Embryonic facial prominence (tissue), 1 donor: ENCODE results near the gene PKNOX2.
A peak's percentile ranks its signal among the peaks of the same experiment; 100 is the strongest.

ENCODE experiments used
- DNase-seq: peaks from one replicate; pipeline ENCODE4 v3.0.0-alpha.2; 2016; ENCODE audit errors: extremely low spot score

The PKNOX2 gene

DNA sequence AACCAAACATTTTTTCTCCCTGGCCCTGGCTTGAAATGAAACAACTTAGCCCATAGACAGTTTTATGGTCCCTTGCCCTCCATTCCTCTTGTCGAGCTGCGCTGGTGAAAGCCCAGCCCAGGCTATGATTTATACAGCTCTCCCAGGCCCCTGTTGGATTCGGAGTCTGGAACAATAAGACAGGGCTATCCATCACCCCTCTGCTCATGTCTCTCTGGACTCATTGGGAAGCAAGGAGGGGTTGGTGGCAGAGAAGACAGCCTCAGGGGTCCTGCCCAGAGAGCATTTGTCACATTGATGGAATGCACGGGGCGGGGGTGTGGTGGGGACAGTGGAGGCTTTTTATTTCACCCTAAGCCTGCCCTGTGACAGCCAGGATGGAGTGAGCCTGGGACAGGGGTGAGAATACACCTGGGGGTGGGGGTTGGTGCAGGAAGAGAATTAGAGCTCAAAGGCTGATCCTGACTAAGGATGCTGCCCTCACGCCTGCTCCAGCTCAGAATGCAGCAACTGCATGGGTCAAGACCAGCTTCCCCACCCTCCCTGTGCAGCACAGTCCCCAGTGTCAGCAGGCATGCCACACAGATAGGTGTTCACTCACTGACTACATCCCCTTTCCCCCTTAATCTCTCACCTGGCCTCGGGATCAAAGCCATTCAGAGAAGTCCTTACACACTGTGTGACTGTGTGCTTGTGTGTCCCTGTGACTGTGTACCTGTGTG is 10.0 kb upstream of the PKNOX2 start:
- DNase-seq: no peak

DNA sequence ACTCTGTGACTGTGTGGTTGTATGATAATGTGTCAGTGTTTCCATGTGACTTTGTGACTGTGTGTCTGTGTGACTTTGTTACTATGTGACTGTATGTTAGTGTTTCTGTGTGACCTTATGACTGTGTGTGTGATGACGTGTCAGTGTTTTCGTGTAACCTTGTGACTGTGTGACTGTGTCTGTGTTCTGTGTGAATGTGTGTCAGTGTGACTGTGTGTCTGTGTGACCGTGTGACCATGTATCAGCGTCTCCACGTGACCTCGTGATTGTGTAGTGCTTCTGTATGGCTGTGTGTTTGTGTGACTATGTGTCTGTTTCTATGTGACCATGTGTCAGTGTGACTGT is 9.5 kb upstream of the PKNOX2 start:
- DNase-seq: no peak

DNA sequence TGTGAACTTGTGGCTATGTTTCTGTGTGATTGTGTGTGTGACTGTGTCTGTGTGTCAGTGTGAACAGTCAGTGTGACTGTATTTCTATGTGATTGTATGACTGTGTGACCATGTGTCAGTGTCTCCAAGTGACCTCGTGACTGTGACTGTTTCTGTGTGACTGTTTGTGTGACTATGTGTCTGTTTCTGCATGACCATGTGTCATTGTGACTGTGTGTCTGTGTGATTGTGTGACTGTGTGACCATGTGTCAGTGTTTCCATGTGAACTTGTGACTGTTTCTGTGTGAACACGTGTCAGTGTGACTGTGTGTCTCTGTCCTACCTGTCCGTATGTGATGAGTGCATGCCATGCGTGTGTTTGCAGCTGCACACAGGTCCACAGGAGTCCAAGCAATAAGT is 8.8 kb upstream of the PKNOX2 start:
- DNase-seq: no peak

DNA sequence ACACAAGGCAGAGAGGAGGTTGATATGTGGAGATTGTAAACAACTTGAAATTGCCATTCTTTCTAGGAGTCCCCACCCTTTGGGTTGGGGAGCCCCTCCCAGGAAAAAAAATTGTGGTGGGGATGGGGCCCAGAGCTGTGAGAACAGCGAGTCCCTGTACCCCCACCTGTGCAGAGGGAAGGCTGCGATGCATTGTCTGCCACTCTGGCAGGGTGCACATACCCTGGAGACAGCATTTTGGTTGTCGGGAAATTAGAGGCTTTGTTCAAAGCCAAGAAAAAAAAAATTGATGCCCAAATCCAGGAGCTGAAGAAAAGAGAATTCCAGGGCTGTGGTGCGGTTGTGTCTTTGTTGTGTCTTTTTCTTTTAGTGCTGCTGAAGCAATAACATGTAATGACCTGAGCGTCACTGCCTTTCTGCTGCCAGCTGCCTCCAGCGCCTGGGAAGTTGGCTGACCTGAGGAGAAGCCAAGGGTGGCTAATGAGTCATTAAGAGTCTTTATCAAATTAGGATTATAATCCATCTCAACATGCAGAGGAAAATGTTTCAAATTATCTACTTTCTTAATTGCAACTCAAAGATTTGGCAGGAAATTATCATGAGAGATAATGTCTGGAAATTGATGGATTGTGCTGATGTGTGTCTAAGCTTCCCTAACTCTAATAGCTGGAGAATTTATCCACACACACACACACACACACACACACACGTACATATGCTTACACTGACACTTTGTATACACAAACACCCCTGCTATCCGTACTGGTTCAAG is 8.0 kb upstream of the PKNOX2 start:
- no peak for DNase-seq

DNA sequence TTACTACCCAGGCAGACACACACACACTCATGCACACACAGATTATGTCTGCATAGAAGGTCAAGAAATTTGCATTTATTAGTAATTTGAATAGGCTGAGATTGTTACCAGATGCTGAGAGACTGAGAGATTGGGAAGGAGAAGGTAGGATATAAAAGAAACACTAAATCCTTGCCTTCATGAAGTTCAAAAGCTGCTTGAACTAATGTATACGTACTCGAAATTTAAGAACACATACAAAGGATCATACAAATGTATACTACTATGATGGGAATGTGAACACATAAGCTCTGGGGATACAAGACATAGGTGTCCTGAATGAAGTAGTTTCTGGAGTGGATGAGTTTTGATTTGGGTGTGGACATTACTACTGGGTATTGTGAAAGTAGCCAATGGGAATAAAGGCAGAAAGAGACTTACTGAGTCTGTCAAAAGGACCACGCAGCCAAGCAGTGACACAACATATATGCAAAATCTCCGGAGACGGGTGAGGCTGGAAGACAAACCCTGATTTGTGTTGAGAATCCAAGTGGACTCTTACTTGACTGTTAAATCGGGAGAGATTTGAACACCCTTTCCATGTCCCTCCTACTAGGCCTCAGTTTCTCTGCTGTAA is 7.3 kb upstream of the PKNOX2 start:
- no peak for DNase-seq

DNA sequence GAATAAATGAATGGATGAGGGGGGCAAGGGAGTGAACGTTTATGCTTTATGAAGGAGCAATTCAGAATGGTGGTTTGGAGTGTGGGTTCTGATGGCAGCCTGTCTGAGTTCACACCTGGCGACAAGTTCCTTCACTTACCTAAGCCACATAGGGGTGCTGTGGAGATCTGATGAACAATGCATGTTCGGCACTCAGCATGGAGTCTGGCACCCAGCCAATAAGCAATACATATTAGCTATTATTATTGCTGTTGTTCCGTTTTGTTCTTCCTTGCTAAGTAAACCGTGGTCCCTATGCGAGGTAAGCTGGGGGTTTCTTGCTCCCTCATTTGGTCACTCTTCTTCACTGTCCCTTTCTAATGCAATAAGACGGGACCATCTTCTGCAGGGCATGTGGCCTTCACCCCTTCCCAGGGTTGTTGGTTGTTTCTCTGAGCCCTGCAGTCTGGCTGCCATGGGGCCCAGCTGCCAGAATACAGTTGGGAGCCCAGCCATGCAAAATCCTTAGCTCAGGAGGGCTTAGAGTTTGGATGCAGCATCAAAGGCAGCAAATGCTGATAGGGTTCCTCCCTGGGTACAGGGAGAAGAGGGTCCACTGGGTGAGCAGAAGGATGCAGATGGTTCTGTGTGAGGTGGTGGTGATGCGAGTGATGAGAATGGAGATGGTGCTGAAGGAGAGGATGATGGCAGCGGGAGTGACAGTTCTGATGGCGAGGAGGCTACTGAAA is 6.4 kb upstream of the PKNOX2 start:
- no peak for DNase-seq

DNA sequence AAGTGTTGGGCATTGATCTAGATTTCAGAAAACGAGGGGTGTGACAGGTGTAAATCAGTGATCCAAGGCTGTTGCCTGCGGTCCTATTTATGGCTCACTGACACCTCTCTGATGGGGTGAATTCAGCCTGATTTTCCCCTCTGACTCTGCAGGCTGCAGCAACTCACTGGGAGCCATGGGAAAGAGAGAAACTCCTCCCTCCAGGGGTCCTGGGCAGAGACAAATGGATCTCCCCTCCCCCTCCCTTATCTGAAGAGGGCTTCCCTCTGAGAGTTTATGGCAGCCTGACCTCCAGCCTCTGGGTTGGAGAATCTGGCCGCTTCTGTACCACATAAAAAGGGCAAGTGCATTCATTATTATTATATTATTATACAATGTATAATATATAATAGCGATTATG is 1.8 kb upstream of the PKNOX2 start:
- no peak for DNase-seq

DNA sequence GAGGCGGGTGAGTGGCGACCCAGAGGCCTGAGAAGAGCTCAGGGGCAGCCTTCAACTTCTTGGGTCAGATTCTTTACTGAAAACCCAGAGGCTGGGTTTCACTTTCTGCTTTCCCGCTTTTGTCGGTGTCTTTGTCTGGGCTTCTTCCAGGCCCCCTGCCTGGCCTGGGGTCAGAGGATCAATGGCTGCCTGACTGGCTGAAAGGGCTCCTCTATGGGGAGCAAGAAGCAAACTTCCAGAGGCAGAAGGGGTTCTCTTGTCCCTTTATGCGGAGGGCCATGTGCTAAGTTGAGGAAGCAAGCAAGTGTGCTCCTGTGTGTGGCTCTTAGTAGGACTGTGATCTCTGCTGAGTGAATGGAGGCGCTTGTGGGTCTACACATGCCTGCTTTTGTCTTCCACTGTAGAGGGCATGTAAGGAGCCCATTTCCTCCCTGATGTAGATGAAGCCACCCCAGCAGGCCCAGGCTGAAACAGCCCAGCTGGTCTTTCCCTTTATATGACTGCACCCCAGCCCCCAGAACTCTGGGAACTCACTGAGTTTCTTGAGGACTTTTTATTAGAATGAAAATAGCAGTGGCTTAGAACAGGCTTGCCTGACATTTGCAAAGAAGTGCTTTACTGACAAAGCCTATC is 1.0 kb upstream of the PKNOX2 start:
- no peak for DNase-seq

DNA sequence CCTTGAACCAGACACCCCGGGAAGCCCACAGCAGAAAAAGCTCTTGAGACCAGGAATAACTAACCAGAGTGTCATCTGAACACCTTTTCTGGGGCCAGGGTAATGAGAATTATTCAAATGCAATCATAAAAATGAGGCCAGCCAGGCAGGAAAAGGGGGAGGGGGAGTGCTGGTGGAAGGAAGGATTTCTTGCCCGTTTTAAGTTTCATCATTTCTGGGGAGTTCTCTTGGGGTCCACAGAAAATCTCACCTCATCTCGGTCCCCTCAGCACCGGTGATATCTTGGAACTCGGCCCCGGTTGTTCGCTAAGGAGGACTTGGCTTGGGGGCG is 495 bp upstream of the PKNOX2 start:
- DNase-seq: no peak

DNA sequence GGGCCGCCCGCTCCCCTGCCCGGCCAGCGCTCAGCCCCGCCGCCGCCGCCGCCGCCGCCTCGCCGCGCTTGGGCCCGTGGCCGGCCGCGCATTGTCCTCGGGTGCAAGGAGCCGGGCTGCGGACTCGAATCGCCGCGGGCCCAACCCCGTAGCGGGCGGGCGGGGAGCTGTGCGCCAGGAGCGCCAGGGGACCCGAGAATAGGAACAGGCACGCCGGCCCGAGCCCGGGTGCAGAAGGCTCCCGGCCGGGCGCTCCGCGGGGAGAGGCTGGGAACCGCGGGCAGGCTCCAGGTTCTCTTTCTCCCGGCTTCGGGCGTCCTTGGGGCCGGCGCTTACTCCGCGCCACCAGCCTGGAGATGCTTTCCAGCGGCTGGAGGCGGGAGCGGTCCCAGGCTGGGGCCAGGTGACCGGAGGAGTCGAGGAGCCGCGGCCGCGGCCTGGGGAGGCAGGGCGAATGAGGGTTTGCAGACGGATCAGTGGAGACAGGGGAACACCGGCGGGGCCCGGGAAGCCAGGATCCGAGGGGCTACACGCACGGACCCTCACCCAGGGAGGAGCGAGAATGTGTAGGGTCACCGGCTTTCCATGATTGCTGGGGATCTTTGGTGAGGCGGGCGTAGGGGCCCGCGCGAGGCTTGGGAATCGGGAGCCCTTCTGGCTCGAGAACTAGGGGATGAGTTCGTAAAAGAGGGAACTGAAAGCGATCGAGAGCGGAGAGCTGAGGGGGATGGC is 726 bp downstream of the PKNOX2 start:
- DNase-seq: no peak

DNA sequence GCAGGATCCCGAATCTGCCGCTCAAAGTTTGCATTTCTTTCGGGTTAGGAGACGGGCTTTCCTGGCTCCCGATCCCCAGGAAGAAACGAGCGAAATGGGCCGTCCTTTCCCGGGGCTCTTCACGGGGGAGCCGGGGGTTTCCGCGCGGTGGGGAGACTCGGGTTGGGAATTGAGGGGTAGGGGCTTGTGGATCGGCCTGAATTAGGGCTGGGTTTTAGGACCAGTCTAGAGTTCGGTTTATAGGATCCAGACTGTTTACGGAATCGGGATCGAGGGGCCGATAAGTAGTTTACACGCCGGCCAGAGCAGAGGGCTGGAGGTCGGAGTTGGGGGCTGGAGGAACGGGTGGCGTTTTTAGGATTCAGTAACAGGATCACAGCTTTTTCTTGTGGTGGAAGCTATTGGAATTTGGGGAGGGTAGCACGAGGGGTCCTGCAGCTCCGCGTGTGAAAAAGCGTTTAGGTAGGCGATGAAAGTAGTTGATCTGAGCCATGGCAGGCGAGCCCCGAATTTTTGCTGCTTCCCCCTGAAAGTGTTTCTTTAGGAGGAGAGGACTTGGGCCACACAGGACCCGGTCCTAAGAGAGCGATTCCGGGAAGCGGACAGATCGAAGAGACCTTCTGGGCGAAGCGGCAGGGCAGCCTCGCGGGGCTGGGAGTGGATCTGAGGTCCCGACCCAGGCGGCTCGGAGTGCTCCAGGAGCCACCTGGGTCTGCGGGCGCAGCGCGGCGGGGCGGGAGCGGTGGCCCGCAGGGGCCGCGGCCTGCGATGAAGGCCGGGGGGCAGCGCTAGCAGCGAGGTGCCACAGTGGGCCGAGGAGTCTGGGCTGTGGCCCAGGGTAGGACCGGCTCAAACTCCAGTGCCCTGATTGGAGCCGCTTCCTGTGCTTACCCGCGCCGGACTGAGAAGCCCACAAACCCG is 1.6 kb downstream of the PKNOX2 start:
- no peak for DNase-seq

DNA sequence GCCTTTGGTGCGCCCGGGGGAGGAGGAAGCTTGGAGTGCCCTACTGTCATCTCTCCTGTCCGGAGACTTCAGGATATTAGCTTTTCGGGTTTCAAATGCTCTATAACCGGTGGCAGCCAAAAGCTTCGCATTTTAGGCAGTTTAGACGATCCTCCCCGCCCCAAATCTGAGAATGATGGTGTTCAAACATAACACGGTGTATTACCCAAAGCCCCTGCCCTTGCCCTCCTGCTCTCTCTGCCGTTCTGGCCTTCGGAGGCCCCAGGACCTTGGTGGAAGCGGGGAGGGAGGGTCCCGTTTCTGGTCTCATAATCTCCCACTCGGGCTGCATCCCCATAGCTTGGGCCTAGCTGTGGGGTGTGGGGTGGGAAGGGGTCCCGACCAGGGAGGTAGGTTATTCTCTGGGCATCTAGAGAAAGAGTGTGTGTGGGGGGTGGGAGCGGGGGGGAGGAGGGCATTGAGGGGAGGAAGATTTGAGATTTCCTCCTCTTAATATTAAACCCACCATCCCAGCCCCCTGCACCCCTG is 2.3 kb downstream of the PKNOX2 start:
- no peak for DNase-seq

DNA sequence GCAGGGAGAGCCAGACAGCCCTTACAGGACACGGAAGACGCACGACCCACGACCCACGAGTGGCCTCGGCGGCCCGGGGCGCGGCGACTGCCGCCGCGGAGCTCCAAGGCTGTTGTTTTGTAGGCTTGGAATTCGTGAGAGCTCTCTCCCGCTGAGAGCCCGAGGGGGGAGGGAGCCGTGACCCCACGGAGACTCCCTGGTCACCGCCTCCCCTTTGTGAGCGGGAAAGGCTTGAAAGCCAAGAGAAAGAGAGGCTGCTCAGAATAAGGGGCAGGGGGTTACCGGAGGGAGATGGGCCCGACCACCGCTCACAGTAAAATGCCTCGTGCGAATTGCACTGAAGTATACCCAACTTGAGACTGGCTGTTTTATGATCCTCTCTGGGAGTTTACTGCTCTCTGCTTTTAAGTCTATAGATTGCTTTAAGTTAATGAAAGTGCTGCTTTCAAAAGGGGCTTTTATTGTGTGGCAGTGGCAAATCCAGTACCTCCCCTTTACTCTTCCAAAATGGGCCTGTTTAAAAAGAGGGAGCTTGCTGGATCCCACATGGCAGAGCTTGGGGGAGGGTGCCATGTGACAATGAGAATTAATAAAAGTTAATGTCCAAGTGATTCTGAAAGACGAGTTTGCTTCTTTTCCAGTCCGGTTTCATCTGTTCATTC is 2.9 kb downstream of the PKNOX2 start:
- DNase-seq: no peak

DNA sequence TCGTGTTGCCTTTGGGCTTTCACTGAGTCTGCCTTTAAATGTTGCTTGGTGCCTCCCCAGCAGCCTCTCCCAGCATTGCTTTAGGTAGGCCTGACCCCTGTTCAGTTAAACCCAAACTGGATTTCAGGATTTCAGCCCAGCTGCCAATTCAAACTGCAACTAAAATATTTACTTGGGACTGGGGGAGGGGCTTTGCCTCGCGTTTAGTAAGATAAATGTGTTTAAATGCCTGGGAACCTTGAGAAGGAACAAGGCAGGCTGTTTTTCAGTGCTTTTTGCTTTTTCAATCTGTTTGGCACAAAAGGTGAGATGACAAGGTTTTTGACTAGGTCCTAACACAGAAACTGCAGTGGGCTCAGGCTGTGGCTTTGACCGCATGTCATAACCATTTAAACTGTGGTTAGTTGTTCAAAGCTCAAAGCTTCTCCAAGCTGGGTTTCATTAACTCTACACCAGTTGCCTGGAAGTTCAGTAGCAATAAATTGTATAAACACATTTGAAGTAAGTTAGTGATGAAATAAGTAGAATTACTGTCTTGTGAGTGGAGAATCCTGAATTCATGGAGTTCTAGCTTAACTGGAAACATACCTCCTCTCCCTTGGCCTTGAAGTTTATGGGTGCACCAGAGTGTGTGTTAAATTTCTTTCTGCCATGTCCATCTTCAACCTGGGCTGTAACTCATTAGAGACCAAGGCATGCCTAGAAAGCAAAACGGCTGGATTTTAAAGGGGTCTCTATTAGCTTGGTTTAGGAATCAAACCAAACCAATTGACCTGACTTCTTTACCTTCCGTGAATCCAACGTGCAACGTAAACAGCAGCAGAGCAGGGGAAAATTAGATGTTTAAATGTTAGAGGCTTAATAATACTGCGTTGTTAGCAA is 3.6 kb downstream of the PKNOX2 start:
- peak; percentile 34 for DNase-seq

DNA sequence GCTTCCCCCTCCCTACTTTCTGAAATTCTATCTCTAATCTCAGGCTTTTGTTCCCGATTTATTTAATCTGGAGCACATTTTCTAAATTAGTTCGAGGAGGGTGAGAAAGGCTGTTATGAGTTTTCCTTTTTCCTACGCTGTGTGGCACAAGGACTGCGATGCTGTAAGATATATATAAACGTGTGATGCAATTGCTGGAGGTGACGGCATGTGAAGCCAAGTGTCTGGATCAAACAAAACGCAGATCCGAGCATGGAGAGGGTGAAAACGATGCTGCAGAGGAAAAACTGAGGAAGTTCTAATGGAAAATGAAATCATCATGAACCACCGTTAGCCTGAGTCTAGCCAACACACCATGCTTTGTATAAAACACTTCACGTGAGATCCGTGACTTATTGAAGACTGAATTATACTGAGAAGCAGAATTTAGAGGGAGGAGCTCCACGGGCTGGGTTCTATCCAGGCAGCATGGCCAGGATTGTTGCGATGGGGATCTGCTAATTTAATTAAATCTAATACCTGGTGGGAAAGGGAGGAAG is 4.4 kb downstream of the PKNOX2 start:
- DNase-seq: peak; percentile 51

DNA sequence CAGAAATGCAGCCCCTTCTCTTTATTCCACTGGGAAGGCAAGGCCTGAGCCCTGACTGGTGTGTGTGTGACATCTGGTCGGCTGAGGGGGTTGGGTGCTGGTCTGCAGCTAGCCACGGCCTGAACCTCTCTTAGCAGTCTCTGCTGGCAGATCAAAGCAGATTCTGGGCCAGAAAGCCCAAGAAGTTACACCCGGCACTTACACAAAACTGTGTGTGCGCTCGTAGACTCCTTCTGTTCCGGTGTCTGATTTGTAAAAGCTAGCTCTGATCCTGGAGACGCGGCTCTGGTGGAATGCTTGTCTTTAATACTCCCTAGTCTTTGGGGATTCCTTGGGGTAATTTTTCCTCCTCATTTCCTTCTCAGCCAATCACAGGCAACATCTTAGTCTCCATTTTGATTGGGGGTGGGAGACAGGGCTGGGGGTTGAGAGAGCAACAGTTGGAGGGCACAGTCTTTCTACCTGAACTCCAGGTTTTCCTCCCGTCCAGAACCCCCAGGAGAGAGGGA is 5.5 kb downstream of the PKNOX2 start:
- DNase-seq: no peak

DNA sequence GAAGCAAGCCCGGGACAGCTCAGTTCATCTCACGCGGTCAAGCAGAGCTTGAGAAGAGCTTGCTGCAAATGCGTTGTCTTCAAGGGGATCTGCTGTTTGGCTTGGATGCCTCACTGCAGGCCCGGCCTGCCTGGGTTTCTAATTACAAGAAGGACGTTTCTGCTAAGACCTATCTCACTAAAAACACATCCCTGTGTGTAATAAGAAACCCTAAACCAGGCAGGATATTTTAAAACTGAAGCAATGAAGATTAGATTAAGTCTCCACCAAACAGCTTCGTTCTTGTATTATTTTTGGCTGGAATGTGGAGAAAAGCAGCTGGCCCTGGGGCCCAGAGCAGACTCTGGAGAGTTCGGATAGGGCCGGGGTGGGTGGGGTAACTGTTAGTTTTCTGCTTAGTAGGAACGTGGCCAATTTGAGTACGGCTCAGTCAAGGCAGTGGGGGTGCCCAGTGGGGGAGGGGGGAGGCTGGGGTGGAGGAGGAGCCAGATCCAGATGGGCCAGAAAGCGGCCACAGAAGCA is 6.0 kb downstream of the PKNOX2 start:
- peak; percentile 66 for DNase-seq

DNA sequence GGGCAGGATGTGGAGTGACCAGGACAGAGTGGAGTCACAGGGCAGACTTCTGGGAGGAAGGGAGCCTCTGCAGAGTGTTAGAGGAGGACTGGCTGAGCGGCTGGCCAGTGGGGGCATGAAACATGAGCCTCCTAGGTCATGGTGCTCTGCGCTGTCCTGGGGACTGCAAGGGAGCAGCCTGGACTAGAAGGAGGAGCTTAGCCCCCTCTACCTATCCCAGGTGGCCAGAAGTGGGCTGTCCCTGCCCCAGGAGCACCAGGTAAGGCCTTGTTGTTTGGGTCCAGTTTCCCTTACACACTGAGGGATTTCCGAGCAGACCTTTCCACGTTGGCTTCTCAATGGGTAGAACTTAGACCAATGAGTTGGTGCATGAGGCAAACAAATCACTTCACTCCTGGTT is 7.4 kb downstream of the PKNOX2 start:
- DNase-seq: no peak
